AG04449 (cell line): ENCODE measurements around the gene TRIM69.
"Not testable (repeated sequence)": the region's sequence is repeated elsewhere in the genome, so short reads cannot be mapped to it uniquely, and the experiment has no call there.

Experiments used
- CTCF ChIA-PET: fragments of 350-600 bp; formaldehyde crosslinking; extraction: SDS; loops from one replicate; lab custom pipeline; 2021; ENCODE audit warnings: antibody characterized with exemption; lab: Yijun Ruan, JAX
- POLR2A ChIA-PET: fragments of 400-600, 350-600 bp; formaldehyde crosslinking; extraction: SDS; loops from one replicate; lab custom pipeline; 2020; ENCODE audit warnings: antibody characterized with exemption, inconsistent platforms; lab: Yijun Ruan, JAX
- DNase-seq: peaks from one replicate; pipeline ENCODE4 v3.0.0-alpha.2; 2010; ENCODE audit warnings: low read depth, low spot score
- H3K4me3 ChIP-seq: 2 replicates; pipeline ENCODE4 v1.5.1; 2011; ENCODE audit warnings: low read depth, mild to moderate bottlenecking, control low read depth, low read length
- CTCF ChIP-seq: IDR thresholded peaks from one replicate; pipeline ENCODE4 v1.5.1; 2011; ENCODE audit warnings: mild to moderate bottlenecking, moderate library complexity, low read length, control low read depth, inconsistent platforms; ENCODE audit not compliant: insufficient read depth; ENCODE audit errors: missing control alignments

The TRIM69 gene

GRCh38 chr15:44728576-44729407 is 7.5 kb upstream of the TRIM69 start:
- H3K4me3 ChIP-seq: peak overlapping the region; percentile 83

GRCh38 chr15:44729408-44730127 is 6.8 kb upstream of the TRIM69 start:
- TF ChIP-seq CTCF: no peak
- DNase-seq: no peak
- ChIA-PET POLR2A (interaction anchor here (1.0 to 4.1 kb wide), 3 partner anchors 9 to 66 kb away, joined by 5 to 73 read pairs (median 11); partner anchors contain the start of genes B2M, PATL2 and SPG11), CTCF (interaction anchor here (0.7 to 5.8 kb wide), 7 partner anchors 8 to 145 kb away, joined by 3 to 52 read pairs (median 6); partner anchors contain the start of genes B2M, PATL2 and TRIM69)
- peak overlapping the region; percentile 83 for H3K4me3 ChIP-seq

More at GRCh38 chr15:44728576-44729407, 7.5 kb upstream of the TRIM69 start:
- CTCF ChIA-PET: interaction anchor here (0.7 to 5.8 kb wide), 7 partner anchors 8 to 152 kb away, joined by 3 to 52 read pairs (median 6); partner anchors contain the start of genes B2M, PATL2 and TRIM69
- POLR2A ChIA-PET: interaction anchor here (1.0 to 4.1 kb wide), 3 partner anchors 10 to 65 kb away, joined by 5 to 73 read pairs (median 11); partner anchors contain the start of genes B2M, PATL2 and SPG11
- peak; percentile 91 for DNase-seq
- TF ChIP-seq CTCF: no peak

GRCh38 chr15:44734839-44735481 is 1.4 kb upstream of the TRIM69 start:
- CTCF ChIA-PET: interaction anchor here (1.0 to 6.9 kb wide), 9 partner anchors 11 to 157 kb away, joined by 3 to 153 read pairs (median 5); partner anchors contain the start of genes B2M, PATL2 and SPG11
- no peak for DNase-seq
- H3K4me3 ChIP-seq: no peak overlapping the region

GRCh38 chr15:44735482-44736180 is 697 bp upstream of the TRIM69 start:
- no peak overlapping the region for H3K4me3 ChIP-seq
- POLR2A ChIA-PET: interaction anchor here (1.1 kb wide), 1 partner anchor 24 kb away, joined by 3 read pairs; the partner anchor contains the start of genes B2M and PATL2
- no peak for DNase-seq
- no peak for TF ChIP-seq CTCF
- CTCF ChIA-PET: interaction anchor here (0.8 to 6.9 kb wide), 13 partner anchors 7 to 156 kb away, joined by 3 to 153 read pairs (median 5); partner anchors contain the start of genes B2M, PATL2 and SPG11

More at GRCh38 chr15:44734839-44735481, 1.4 kb upstream of the TRIM69 start:
- POLR2A ChIA-PET: interaction anchor here (1.1 kb wide), 1 partner anchor 24 kb away, joined by 3 read pairs; the partner anchor contains the start of genes B2M and PATL2
- TF ChIP-seq CTCF: no peak

GRCh38 chr15:44738340-44738984 is 2.1 kb downstream of the TRIM69 start:
- DNase-seq: no peak
- CTCF ChIA-PET: interaction anchor here (0.7 to 6.9 kb wide), 36 partner anchors 9 to 163 kb away, joined by 3 to 153 read pairs (median 4); partner anchors contain the start of genes B2M, PATL2 and SPG11
- POLR2A ChIA-PET: interaction anchor here (1.0 to 1.3 kb wide), 2 partner anchors 10 to 27 kb away, joined by 5 read pairs; partner anchors contain the start of genes B2M and PATL2
- H3K4me3 ChIP-seq: no peak overlapping the region
- peak; percentile 25 for TF ChIP-seq CTCF

- CTCF ChIA-PET: interaction anchor here (0.8 to 6.9 kb wide), 29 partner anchors 9 to 164 kb away, joined by 3 to 153 read pairs (median 5); partner anchors contain the start of genes B2M, PATL2 and SPG11
- H3K4me3 ChIP-seq, DNase-seq, POLR2A ChIA-PET: not testable (repeated sequence)
Measured at GRCh38 chr15:44739222-44739847, 3.0 kb downstream of the TRIM69 start.

GRCh38 chr15:44743454-44743853 is 7.1 kb downstream of the TRIM69 start:
- H3K4me3 ChIP-seq, POLR2A ChIA-PET, CTCF ChIA-PET, DNase-seq: not testable (repeated sequence)
